Measurements from ENCODE around the gene EPN3.

Gene EPN3

DNA sequence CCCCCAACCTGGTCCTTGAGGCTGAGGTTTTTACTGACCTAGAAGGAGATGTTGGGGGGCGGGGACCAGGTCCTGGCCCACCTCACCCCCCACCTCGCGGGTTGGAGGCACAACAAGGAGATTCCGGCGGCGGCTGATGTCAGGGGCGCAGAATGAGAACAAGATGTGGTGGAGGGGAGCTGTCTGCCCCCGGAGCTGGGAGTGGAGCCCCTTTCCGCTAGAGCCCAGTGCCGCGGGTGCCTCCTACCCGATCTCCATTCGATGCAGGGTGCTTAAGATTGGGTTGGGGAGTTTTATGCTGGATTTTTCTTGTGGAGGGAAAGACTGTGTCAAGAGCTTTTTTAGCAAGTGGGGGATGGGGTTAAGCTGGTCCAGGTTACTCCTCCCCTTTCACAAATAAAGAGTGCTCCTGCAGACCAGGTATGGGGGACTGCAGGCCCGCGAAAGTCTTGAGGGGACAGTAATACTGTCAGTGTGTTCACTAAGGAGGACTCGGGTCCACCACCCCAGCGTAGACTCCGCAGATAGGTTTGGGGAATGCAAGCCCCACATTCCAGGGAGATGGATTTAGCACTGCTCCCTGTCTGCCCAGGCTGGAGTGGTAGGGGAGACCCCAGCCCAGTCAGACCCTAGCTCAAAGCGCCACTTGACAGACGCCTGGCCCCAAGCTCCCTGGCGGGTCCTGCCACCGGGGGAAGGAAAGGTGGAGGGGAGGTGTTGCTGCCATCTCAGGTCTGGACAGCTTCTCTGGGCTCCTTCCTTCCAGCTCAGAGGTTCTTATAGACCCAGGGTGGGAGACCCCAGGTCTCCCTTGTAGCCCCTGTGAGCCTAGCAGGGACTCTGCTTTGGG is 29.9 kb downstream of the EPN3 start:
- in situ Hi-C loops (cut with MboI; ENCODE audit: low sequenced_read_pairs), result no loop called here

DNA sequence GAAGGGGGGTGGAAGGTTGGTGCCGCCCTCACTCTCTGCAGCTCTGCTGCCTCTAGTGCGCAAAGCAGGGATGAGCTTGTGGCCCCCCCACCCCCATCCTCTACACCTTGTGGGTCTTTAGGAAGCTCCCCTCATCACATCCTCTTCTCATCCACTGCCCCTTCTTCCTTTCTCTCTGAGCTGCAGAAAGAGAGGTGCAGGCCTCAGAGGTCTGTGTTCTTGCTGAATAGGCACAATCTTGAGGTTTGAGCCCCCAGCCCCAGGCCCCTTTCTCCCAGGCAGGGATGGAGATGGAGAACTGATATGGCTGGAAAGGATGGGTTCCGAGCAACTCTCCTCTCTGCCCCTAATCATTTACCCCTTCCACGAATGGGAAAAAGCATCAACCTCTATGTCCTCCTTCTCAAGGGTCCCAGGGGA is 30.6 kb downstream of the EPN3 start:
- in situ Hi-C loops (cut with MboI; ENCODE audit: low sequenced_read_pairs), result no loop called here

DNA sequence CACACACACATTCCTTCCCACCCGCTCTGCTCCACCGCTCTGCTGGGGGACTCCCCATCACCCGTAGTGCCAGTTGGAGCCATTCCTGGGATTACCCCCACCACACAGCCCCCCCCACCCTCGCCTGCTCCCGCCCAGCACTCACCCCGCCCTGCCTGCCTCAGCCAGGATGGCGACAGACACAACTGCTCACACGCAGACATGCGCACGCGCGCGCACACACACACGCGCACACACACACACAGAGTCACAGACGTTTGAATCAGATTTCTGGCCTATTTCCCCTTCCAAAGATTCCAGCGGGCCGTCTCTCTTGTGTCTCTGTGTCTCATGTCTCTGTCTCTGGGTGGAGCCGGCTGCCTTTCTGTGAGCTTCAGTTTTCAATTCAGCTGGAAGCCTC is 32.4 kb downstream of the EPN3 start:
- in situ Hi-C loops (cut with MboI; ENCODE audit: low sequenced_read_pairs), result no loop called here

GRCh38 chr17:50565402-50566350 is 33.1 kb downstream of the EPN3 start:
- in situ Hi-C loops (cut with MboI; ENCODE audit: low sequenced_read_pairs), result no loop called here

DNA sequence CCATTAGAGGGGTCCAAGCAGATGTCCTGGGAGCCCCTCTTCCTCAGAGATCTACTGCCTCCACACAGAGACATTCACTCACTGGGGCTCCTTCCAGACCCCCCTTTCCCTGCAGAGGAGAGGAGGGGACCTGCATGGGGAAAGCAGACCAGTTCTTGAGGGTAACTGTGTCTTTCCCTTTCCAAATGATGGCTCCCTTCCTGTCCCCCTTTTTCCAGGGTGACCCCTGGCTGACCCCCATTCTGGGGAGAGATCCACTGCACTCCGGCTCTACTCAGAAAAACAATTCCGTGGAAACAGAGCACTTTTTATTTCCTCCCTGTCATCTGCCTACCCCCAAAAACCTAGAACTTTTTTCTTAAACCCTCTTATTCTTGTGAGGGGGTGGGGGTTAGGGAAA is 34.4 kb downstream of the EPN3 start:
- in situ Hi-C loops (cut with MboI; ENCODE audit: low sequenced_read_pairs), result no loop called here

DNA sequence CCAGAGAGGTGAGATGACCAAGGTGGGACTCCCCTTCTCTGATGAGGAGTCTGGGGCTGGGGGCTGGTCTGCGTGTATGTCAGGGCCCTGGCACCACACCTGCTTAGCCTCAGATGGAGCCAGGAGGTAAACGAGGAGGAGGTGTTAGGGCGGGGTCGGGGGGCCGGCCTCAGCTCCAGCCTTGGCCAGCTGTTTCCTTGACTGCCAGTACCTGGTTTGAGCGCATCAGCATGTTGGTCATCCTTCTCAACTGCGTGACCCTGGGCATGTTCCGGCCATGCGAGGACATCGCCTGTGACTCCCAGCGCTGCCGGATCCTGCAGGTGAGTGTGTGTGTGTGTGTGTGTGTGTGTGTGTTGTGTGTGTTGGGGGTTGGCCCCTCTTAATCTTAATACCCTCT is 36.1 kb downstream of the EPN3 start:
- in situ Hi-C loops (cut with MboI; ENCODE audit: low sequenced_read_pairs), result no loop called here

DNA sequence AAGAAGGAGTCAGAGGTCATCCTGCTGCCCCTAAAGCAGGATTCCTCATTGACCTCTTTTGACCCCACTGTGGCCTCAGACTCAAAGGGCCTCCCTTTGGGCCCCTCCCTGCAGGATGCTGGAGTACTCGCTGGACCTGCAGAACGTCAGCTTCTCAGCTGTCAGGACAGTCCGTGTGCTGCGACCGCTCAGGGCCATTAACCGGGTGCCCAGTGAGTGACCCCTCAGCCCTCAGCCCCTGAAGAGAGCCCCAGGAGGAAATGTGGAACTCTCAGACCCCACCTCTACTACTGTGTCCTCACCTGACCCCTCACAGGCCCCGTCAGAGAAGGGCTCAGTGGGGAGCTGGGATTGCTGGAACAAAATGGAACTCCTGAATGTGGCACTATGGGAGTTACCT is 37.1 kb downstream of the EPN3 start:
- in situ Hi-C loops (cut with MboI; ENCODE audit: low sequenced_read_pairs), result no loop called here

DNA sequence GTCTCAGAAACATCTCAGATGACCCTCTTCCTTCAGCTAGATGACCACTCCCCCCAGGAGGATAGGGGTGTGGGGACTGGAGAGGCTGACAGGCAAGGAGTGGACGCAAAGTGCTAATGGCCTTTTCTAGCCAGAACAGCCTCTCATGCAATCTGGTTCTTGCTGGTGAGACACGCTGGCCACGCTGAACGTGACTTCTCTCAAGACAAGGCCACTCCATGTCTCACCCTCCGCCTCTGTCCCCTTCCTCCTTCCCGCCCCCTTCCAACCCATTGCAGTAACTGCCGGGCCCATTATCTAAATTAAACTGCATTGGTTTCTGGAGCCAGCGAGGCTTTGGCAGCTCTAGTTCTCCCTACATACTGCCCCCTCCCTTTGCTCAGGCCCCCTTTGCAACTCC is 37.5 kb downstream of the EPN3 start:
- in situ Hi-C loops (cut with MboI; ENCODE audit: low sequenced_read_pairs), result no loop called here

DNA sequence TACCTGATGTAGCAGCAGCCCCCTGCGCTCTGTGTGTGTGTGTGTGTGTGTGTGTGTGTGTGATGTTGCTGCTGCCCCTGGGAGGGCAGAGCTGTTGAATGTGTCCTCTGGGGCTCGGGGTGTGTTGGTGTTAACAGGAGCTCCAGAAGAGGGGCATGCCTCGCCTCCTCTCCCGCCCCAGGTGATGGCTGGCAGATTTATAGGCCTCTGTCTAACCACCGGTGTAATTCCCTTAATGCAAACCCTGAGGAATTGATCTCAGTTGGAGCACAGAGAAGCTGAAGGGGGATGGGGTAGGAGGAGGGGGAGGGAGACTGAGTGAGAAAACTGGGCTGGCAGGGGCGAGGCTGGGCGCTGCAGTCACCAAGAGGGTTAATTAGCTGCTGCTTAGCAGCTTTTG is 38.0 kb downstream of the EPN3 start:
- in situ Hi-C loops (cut with MboI; ENCODE audit: low sequenced_read_pairs), result no loop called here

DNA sequence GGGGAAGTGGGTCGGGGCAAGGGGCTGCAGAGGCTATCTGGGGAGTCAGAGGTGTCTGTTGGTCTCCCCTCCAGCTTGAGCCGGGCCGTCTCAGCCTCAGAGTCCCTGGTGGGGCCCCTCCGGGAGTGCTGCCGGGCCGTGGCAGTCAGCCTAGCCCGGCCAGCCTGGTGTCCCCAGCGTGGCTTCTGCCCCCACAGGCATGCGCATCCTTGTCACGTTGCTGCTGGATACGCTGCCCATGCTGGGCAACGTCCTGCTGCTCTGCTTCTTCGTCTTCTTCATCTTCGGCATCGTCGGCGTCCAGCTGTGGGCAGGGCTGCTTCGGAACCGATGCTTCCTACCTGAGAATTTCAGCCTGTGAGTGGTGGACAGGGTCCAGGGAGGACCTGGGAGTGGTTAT is 39.1 kb downstream of the EPN3 start:
- in situ Hi-C loops (cut with MboI; ENCODE audit: low sequenced_read_pairs), result no loop called here

- in situ Hi-C loops (cut with MboI; ENCODE audit: low sequenced_read_pairs), result no loop called here
Observed at GRCh38 chr17:50572541-50572940, 40.0 kb downstream of the EPN3 start.

GRCh38 chr17:50573866-50574611 is 41.5 kb downstream of the EPN3 start:
- in situ Hi-C loops (cut with MboI; ENCODE audit: low sequenced_read_pairs), result no loop called here

DNA sequence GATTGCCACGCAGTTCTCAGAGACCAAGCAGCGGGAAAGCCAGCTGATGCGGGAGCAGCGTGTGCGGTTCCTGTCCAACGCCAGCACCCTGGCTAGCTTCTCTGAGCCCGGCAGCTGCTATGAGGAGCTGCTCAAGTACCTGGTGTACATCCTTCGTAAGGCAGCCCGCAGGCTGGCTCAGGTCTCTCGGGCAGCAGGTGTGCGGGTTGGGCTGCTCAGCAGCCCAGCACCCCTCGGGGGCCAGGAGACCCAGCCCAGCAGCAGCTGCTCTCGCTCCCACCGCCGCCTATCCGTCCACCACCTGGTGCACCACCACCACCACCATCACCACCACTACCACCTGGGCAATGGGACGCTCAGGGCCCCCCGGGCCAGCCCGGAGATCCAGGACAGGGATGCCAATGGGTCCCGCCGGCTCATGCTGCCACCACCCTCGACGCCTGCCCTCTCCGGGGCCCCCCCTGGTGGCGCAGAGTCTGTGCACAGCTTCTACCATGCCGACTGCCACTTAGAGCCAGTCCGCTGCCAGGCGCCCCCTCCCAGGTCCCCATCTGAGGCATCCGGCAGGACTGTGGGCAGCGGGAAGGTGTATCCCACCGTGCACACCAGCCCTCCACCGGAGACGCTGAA is 43.2 kb downstream of the EPN3 start:
- in situ Hi-C loops (cut with MboI; ENCODE audit: low sequenced_read_pairs), result no loop called here

- in situ Hi-C loops (cut with MboI; ENCODE audit: low sequenced_read_pairs), result no loop called here
Observed at GRCh38 chr17:50576864-50577263, 44.3 kb downstream of the EPN3 start.

DNA sequence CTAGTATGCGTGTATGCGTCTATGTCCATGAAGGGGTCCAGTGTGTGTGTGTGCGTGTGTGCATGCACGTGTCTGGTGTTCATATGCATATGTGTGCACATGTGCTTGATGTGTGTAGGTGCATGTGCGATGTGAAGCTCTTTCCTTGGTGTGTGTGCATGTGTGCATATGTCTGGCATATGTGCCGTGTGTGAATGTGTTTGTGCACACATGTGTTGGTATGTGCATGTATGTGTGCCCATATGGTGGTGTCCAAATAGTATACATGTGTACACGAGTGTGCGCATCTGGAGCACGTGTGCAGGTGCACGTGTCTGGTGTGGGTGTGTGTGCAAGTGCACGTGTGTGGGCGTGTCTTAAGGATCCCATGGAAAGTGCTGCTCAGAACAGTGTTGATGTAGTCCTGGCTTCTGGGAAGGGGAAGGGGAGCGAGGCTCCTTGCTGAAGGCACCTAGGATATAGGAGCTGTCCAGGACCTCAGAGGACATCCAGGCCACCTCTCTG is 45.0 kb downstream of the EPN3 start:
- in situ Hi-C loops (cut with MboI; ENCODE audit: low sequenced_read_pairs), result no loop called here

- in situ Hi-C loops (cut with MboI; ENCODE audit: low sequenced_read_pairs), result no loop called here
Observed at GRCh38 chr17:50578173-50578572, 45.6 kb downstream of the EPN3 start.

DNA sequence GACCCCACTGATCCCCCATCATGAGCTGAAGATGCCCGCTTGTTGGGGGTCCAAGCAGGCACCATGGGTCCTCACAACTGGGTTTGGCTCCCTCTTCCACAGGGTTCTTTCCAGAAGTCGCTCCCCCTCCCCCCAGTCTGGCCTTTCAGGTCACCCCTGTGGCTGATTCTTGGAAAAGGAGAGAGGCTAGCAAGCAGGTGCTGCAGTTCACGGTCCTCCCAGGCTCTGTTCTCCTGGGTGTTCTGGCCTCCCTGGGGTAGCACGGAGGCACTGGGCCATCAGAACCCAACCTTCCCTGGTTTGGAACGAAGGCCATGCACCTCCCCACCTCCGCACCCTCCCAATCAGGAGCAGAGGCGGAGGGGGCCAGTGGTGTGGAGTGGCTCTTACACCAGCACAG is 46.9 kb downstream of the EPN3 start:
- in situ Hi-C loops (cut with MboI; ENCODE audit: low sequenced_read_pairs), result no loop called here

DNA sequence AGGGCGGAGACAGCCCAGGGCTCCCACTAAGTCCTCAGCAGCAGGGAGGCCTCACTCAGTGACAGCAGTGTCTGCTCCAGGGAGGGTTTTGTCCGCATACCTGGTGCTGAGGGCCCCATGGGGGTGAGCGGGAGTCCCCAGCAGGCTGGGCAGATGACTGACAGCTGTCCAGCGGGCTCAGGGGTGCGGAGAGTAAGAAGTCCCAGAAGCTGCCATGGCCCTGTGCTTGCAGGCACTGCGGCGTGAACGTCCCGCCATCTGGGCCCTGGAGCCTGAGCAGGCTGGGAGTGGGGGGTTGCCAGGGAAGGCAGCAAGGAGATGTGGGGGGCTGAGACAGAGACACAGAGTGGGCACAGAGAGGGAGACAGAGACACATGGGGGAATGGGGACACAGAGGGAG is 48.1 kb downstream of the EPN3 start:
- in situ Hi-C loops (cut with MboI; ENCODE audit: low sequenced_read_pairs), result no loop called here

- in situ Hi-C loops (cut with MboI; ENCODE audit: low sequenced_read_pairs), result no loop called here
Observed at GRCh38 chr17:50581316-50581715, 48.8 kb downstream of the EPN3 start.

GRCh38 chr17:50582741-50583140 is 50.2 kb downstream of the EPN3 start:
- in situ Hi-C loops (cut with MboI; ENCODE audit: low sequenced_read_pairs), result no loop called here

- in situ Hi-C loops (cut with MboI; ENCODE audit: low sequenced_read_pairs), result no loop called here
Observed at GRCh38 chr17:50583641-50584040, 51.1 kb downstream of the EPN3 start.

Data from HL-60/S4 treated with retinoic acid at 250 ng/mL for 4 days and 3 days (cell line).